Retinal pigment epithelial cell (primary cell): ENCODE data around the gene MVB12B.

Experiments used
- DNase-seq: peaks from one replicate; pipeline ENCODE4 v3.0.0-alpha.2; 2010; ENCODE audit warnings: low read depth
- H3K4me3 ChIP-seq: 2 replicates; pipeline ENCODE4 v1.5.1; 2011; ENCODE audit warnings: mild to moderate bottlenecking, low read length, control low read depth, moderate library complexity
- TF ChIP-seq, protein P1 (sequence below): conservative IDR thresholded peaks from 2 replicates; pipeline ENCODE4 v1.5.1; 2011; ENCODE audit warnings: low read depth, low read length, control low read depth, inconsistent platforms

The MVB12B gene

DNA sequence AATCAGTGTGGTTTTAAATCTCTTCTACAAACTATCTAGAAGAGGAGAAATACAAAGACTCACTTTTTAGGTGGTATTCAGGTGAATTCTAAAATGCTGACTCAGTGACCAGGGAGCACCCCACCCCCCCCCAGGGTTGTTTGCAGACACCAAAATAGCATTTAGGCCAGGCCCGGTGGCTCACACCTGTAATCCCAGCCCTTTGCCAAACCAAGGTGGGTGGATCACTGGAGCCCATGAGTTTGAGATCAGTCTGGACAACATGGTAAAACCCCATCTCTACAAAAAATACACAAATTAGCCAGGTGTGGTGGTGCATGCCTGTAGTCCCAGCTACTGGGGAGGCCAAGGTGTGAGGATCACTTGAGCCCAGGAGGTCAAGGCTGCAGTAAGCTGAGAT, 168.1 kb downstream of the MVB12B start:
- no peak overlapping the region for H3K4me3 ChIP-seq
- DNase-seq = no peak
- TF ChIP-seq, protein P1, sequence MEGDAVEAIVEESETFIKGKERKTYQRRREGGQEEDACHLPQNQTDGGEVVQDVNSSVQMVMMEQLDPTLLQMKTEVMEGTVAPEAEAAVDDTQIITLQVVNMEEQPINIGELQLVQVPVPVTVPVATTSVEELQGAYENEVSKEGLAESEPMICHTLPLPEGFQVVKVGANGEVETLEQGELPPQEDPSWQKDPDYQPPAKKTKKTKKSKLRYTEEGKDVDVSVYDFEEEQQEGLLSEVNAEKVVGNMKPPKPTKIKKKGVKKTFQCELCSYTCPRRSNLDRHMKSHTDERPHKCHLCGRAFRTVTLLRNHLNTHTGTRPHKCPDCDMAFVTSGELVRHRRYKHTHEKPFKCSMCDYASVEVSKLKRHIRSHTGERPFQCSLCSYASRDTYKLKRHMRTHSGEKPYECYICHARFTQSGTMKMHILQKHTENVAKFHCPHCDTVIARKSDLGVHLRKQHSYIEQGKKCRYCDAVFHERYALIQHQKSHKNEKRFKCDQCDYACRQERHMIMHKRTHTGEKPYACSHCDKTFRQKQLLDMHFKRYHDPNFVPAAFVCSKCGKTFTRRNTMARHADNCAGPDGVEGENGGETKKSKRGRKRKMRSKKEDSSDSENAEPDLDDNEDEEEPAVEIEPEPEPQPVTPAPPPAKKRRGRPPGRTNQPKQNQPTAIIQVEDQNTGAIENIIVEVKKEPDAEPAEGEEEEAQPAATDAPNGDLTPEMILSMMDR = no peak

DNA sequence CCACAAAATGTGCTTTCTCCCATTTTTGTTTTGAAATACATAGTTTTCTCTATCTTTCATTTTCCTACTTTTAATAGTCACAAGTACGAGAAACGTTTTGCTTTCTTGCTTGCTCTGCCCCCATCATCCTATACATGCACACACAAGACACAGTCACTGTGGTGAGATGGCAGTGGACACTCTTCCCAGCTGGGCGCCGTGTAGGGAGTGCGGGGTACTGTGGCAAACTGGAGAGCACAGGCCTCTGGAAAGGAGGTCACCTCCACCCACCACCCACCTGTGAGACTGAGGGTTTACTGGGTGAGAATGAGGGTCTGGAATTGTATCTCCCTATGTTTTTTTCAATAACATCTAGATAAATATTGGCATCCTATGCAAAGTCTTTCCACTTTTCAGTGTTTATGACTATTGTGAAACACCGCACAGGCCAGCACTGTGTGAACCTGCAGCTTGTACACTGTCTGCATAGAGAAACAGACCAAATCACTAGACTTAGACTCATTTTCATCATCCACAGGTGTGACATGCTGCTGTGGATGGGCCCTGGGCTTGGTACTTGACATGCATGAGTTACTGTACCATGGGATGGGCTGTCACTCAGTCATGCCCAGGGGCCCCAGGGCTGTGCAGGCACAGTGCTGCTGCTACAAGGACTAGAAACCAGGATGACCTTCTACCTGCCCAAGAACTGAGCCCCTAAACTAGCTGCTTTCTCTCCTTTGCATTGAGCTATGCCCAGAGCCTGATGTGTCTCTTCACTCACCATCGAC, 169.0 kb downstream of the MVB12B start:
- DNase-seq = no peak
- TF ChIP-seq, protein P1 = no peak
- H3K4me3 ChIP-seq = no peak overlapping the region

DNA sequence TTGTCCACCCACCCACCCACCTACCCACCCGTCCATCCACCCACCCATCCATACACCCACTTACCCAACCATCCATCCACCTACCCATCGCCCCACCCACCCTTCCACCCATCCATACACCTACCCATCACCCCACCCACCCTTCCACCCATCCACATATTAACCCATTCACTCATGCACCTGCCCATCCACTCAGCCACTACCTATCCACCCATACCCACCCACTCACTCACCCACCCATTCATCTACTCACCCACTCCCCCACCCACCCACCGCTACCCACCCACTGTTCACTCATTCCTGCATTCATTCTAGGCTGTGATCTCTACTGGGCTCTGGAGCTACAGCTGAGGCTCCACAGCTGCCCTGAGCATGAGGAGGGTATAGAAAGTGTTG, 169.6 kb downstream of the MVB12B start:
- no peak overlapping the region for H3K4me3 ChIP-seq
- TF ChIP-seq, protein P1 = no peak
- DNase-seq = no peak

DNA sequence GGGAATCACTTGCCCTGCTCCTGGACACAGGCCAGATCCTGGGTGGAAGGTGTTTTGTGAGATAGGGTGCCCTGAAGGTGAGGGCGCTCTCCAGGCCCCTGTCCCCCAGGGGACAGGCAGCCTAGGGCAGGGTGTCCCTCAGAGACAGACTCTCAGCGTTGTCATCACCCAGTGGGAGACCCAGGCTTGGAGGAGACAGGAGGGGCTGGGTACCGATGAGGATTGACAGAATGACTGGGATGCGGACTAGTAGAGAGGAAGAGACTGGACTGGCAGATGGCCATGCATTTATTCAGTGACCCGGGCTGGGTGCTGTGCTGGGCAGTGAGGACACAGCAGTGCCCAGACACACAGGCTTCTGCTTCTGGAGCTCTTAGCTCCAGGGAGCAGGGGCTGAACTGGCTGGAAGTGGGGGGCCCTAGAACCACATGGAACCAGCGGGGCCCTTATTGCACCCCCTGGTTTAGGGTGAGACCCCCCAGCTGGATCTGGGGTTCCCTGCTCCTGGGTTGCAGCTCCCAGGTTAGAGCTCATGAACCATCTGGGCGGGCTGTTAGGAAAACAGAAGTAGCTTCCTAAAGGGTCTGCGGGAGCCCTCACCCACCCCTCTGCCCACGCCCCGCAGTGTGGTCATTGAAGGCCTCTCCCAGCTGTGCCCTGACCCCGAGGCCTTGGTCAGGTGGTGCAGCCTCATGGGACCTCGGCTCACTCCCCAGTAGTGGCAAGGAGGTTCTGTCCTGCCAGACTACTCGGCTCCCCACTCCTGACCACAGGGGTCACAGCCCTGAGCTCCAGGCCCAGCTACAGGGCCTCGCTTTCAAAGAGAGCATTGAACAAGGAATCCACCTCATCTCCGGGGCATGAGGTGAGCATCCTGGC, 170.4 kb downstream of the MVB12B start:
- DNase-seq = no peak
- TF ChIP-seq, protein P1 = no peak
- no peak overlapping the region for H3K4me3 ChIP-seq

DNA sequence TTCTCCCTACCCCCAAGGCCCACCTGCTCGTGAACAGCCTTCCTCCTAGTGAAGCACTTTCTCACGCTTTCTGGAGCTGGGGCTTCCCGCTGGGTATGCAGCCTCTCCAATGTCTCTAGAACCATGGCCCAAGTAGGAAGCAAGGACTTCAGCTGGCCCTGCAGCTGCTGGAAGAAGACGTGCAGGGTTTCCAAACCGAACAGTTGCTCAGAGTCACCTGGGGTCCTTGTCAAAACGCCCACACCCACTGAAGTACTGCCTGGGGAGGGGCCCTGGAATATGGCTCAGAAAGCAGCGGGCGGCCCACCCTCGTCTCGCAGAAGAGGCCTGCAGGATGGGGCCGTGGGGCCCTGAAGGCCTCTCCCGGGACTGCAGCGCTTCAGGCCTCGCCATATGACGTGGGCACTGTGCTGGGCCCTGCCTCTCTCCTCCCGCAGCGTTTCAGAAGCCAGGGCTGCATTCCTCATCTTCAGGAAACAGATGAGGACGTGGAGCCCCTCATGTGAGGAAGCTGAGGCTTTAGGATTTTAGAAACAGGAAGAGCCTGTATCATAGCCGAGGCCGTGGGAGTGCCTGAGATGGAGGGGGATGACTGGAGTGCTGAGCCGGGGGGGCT, 171.1 kb downstream of the MVB12B start:
- DNase-seq = no peak
- no peak overlapping the region for H3K4me3 ChIP-seq
- TF ChIP-seq, protein P1 = no peak

DNA sequence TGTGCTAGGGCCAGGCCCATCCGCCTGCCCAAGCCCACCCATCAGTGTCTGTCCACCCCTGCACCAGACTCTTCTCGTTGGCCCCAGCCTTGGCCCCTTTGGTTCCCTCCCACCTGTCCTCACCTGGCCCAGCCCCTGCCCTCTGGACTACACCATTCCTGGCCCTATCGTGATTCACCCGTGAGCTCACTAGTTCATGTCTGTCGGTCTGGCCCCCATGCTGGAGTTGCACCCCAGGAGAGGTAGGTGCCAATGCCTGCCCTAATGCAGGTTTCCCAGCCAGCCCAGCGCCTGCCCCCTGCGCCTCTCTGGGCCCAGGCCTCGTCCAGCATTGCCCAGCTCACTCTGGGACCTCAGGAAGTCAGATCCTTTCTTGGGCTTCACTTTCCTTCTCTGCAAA, 171.7 kb downstream of the MVB12B start:
- DNase-seq = no peak
- H3K4me3 ChIP-seq = no peak overlapping the region
- TF ChIP-seq, protein P1 = no peak
